Neural progenitor cell (in vitro differentiated cells): ENCODE measurements around the gene NES. TPM values are rescaled to one million over a fixed set of nuclear protein-coding genes. Genes with fewer than 3 reads are reported as not detected.

ENCODE experiments used
- DNase-seq: peaks from one replicate; pipeline ENCODE4 v3.0.0-alpha.2; 2016; ENCODE audit warnings: low spot score
- H2AFZ ChIP-seq: fragments of 200-600 bp; sonication (generic); replicated peaks from 2 replicates; pipeline ENCODE4 v1.6.1; 2016; ENCODE audit warnings: antibody characterized with exemption
- H3F3A ChIP-seq: fragments of 200-600 bp; sonication (generic); 2 replicates; pipeline ENCODE4 v1.6.1; 2016; ENCODE audit warnings: antibody characterized with exemption, low read depth
- H3K27ac ChIP-seq: fragments of 200-600 bp; sonication (generic); 2 replicates; pipeline ENCODE4 v1.5.1; 2016; ENCODE audit warnings: mild to moderate bottlenecking
- H3K27me3 ChIP-seq: fragments of 200-600 bp; sonication (generic); 2 replicates; pipeline ENCODE4 v1.6.1; 2016; ENCODE audit warnings: mild to moderate bottlenecking, moderate library complexity
- H3K36me3 ChIP-seq: fragments of 200-600 bp; sonication (generic); 2 replicates; pipeline ENCODE4 v1.5.1; 2016
- H3K4me1 ChIP-seq: fragments of 200-600 bp; sonication (generic); 2 replicates; pipeline ENCODE4 v1.6.1; 2016; ENCODE audit warnings: mixed run types
- H3K4me2 ChIP-seq: fragments of 200-600 bp; sonication (generic); 2 replicates; pipeline ENCODE4 v1.6.1; 2016
- H3K4me3 ChIP-seq: fragments of 200-600 bp; sonication (generic); 2 replicates; pipeline ENCODE4 v1.5.1; 2016
- H3K79me2 ChIP-seq: fragments of 200-600 bp; sonication (generic); 2 replicates; pipeline ENCODE4 v1.6.1; 2016; ENCODE audit warnings: low read depth
- H3K9ac ChIP-seq: fragments of 200-600 bp; sonication (generic); 2 replicates; pipeline ENCODE4 v1.6.1; 2016
- H3K9me3 ChIP-seq: fragments of 200-600 bp; sonication (generic); 2 replicates; pipeline ENCODE4 v1.5.1; 2016; ENCODE audit warnings: low read depth
- H4K20me1 ChIP-seq: fragments of 200-600 bp; sonication (generic); 2 replicates; pipeline ENCODE4 v1.6.1; 2016; ENCODE audit warnings: low read depth
- H3K27ac Mint-ChIP-seq: 3 replicates; pipeline ENCODE4 v1.8.0; 2021; ENCODE audit warnings: mixed read lengths
- H3K27me3 Mint-ChIP-seq: 2 replicates; pipeline ENCODE4 v1.8.0; 2022; ENCODE audit warnings: low read depth, mild to moderate bottlenecking, inconsistent platforms, moderate library complexity, mixed read lengths; ENCODE audit not compliant: insufficient read depth
- H3K36me3 Mint-ChIP-seq: 3 replicates; pipeline ENCODE4 v1.8.0; 2021; ENCODE audit warnings: mixed read lengths
- H3K4me1 Mint-ChIP-seq: 3 replicates; pipeline ENCODE4 v1.8.0; 2021; ENCODE audit warnings: mixed read lengths
- H3K4me3 Mint-ChIP-seq: 3 replicates; pipeline ENCODE4 v1.8.0; 2021; ENCODE audit warnings: mild to moderate bottlenecking, moderate library complexity, mixed read lengths
- H3K9me3 Mint-ChIP-seq: 3 replicates; pipeline ENCODE4 v1.8.0; 2020; ENCODE audit warnings: mixed read lengths
- EZH2 ChIP-seq: fragments of 200-600 bp; sonication (generic); IDR thresholded peaks from 2 replicates; pipeline ENCODE4 v1.6.1; 2017; ENCODE audit warnings: antibody characterized with exemption, mild to moderate bottlenecking, moderate library complexity
- EZH2phosphoT487 ChIP-seq: fragments of 200-600 bp; sonication (generic); IDR thresholded peaks from 2 replicates; pipeline ENCODE4 v1.6.1; 2017; ENCODE audit warnings: antibody characterized with exemption
- total RNA-seq: library from RNA; depleted of rRNA; stranded (reverse); fragments of >200 nt; gene quantifications from 2 replicates; pipeline ENCODE4 v1.2.3, GENCODE V29; 2015; ENCODE audit warnings: low replicate concordance
- TF ChIP-seq, protein P1 (sequence below): fragments of 200-600 bp; sonication (generic); IDR thresholded peaks from 2 replicates; pipeline ENCODE4 v1.5.1; 2017; ENCODE audit warnings: antibody characterized with exemption, mild to moderate bottlenecking

NES gene
- total RNA-seq, 1 donor from 2014 or later, result 83.8 TPM

DNA sequence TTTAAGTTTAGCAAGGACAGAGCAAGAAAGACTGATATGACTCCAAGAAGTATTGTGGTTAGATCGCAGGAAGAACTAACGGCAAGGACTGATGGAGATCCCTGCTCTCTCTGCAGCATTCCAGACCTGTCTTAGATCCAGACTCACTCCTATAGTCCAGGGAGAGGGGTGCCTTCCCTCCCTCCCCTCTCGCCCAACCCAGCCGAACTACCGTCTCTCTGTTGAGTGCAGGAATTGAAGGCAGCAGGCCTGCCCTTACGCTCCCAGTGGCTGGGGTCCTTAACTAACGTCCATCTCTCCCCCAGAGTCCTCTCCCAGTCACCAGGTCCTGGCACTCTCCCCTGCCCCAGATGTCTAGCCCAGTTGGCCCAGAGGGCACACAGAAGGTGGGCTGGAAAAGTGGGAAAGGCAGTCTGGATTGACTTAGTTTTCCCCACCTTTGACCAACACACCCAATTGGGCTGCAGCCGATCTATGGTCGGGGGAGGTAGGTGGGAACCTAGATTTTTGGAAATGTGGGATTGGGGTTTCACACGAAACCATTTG is 27.0 kb upstream of the NES start:
- Histone ChIP-seq H3K27me3 (peaks cover 16% of the 10 kb centered on the region), H4K20me1 (peaks cover 39% of the 10 kb centered on the region), H2AFZ (no peak overlapping the region), H3F3A (peaks cover 59% of the 10 kb centered on the region), H3K36me3 (no peaks in the 10 kb centered on the region), H3K4me2 (peak overlapping the region; percentile 96), H3K9ac (no peak overlapping the region), H3K4me3 (peak overlapping the region; percentile 61), H3K79me2 (peaks cover 35% of the 10 kb centered on the region), H3K9me3 (no peaks in the 10 kb centered on the region), H3K4me1 (peaks cover 51% of the 10 kb centered on the region), H3K27ac (no peak overlapping the region)
- DNase-seq, result peak; percentile 55
- TF ChIP-seq EZH2, result no peak
- TF ChIP-seq, protein P1, sequence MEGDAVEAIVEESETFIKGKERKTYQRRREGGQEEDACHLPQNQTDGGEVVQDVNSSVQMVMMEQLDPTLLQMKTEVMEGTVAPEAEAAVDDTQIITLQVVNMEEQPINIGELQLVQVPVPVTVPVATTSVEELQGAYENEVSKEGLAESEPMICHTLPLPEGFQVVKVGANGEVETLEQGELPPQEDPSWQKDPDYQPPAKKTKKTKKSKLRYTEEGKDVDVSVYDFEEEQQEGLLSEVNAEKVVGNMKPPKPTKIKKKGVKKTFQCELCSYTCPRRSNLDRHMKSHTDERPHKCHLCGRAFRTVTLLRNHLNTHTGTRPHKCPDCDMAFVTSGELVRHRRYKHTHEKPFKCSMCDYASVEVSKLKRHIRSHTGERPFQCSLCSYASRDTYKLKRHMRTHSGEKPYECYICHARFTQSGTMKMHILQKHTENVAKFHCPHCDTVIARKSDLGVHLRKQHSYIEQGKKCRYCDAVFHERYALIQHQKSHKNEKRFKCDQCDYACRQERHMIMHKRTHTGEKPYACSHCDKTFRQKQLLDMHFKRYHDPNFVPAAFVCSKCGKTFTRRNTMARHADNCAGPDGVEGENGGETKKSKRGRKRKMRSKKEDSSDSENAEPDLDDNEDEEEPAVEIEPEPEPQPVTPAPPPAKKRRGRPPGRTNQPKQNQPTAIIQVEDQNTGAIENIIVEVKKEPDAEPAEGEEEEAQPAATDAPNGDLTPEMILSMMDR, result no peak
- no peak for TF ChIP-seq EZH2phosphoT487
- peaks cover 8% of the 10 kb centered on the region for H3K36me3 Mint-ChIP-seq
- no peaks in the 10 kb centered on the region for H3K9me3 Mint-ChIP-seq
- H3K4me1 Mint-ChIP-seq, result peaks cover 50% of the 10 kb centered on the region
- peak overlapping the region; percentile 87 for H3K27ac Mint-ChIP-seq
- H3K27me3 Mint-ChIP-seq, result peaks cover 15% of the 10 kb centered on the region
- peak overlapping the region; percentile 87 for H3K4me3 Mint-ChIP-seq

DNA sequence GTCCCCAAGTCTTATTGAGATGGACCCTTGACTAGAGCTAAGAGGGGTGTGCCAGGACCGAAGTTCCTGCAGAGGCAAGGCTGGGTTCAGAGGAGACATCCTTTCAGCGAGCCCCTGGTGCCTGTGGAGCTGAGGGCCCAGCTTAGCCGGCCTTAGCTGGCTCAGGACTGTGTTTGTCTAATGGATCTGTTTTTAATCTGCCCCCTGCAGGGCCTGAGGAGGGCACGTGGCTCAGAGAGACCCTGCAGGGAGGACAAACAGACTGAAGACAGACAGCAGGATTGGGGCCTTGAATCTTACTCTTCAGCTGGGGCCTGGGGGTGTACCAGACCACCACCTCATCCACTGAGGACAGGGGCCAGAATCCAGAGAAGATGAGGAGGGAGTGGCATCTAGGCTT is 26.5 kb upstream of the NES start:
- TF ChIP-seq, protein P1, result no peak
- TF ChIP-seq EZH2phosphoT487, result peak; percentile 46
- no peak overlapping the region for H3K27ac ChIP-seq
- no peaks in the 10 kb centered on the region for H3K9me3 ChIP-seq
- H3K4me2 ChIP-seq, result peak overlapping the region; percentile 96
- H2AFZ ChIP-seq, result no peak overlapping the region
- H3F3A ChIP-seq, result peaks cover 54% of the 10 kb centered on the region
- Mint-ChIP-seq H3K9me3 (peaks cover 3% of the 10 kb centered on the region), H3K36me3 (peaks cover 12% of the 10 kb centered on the region), H3K27me3 (peaks cover 15% of the 10 kb centered on the region), H3K4me1 (peaks cover 45% of the 10 kb centered on the region), H3K4me3 (peak overlapping the region; percentile 87), H3K27ac (peak overlapping the region; percentile 87)
- H3K36me3 ChIP-seq, result no peaks in the 10 kb centered on the region
- peaks cover 16% of the 10 kb centered on the region for H3K27me3 ChIP-seq
- peak; percentile 84 for DNase-seq
- H3K4me1 ChIP-seq, result peaks cover 46% of the 10 kb centered on the region
- H3K9ac ChIP-seq, result no peak overlapping the region
- peaks cover 35% of the 10 kb centered on the region for H3K79me2 ChIP-seq
- peak overlapping the region; percentile 61 for H3K4me3 ChIP-seq
- peaks cover 39% of the 10 kb centered on the region for H4K20me1 ChIP-seq

DNA sequence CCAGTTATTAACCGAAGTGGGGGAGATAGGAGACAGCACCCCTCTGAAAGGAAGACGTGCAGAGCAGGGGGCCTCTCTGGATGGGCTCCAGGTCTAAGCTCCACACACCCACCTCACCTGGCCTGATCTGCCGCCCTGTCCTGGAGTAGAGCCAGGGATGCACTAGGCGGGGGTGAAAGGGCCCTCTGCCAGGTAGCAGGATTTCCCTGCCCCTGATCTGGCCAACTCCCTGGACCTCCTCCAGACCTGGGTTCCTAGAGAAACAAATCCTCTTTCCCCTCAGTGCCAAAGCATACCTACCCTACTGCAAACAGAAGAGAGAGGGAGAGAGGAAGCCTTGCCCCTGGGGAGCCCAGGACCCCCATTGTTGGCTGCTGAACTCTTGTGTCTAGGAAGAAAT is 26.1 kb upstream of the NES start:
- Histone ChIP-seq H3K4me1 (peaks cover 42% of the 10 kb centered on the region), H3K9me3 (no peaks in the 10 kb centered on the region), H3K9ac (no peak overlapping the region), H3K27me3 (peaks cover 16% of the 10 kb centered on the region), H3K4me3 (peak overlapping the region; percentile 61), H3K79me2 (peaks cover 35% of the 10 kb centered on the region), H4K20me1 (peaks cover 39% of the 10 kb centered on the region), H3K36me3 (no peaks in the 10 kb centered on the region), H2AFZ (no peak overlapping the region), H3K4me2 (peak overlapping the region; percentile 96), H3F3A (peaks cover 50% of the 10 kb centered on the region), H3K27ac (no peak overlapping the region)
- H3K4me3 Mint-ChIP-seq, result peak overlapping the region; percentile 87
- peaks cover 4% of the 10 kb centered on the region for H3K9me3 Mint-ChIP-seq
- peaks cover 41% of the 10 kb centered on the region for H3K4me1 Mint-ChIP-seq
- DNase-seq, result no peak
- H3K27me3 Mint-ChIP-seq, result peaks cover 10% of the 10 kb centered on the region
- peaks cover 15% of the 10 kb centered on the region for H3K36me3 Mint-ChIP-seq
- no peak for TF ChIP-seq EZH2
- no peak for TF ChIP-seq EZH2phosphoT487
- TF ChIP-seq, protein P1, result no peak
- H3K27ac Mint-ChIP-seq, result no peak overlapping the region
